Smooth muscle cell (in vitro differentiated cells): ENCODE data around the gene FRG2. TPM values are rescaled to one million over a fixed set of nuclear protein-coding genes. Genes with fewer than 3 reads are reported as not detected.
"Not testable (repeated sequence)": the region's sequence is repeated elsewhere in the genome, so short reads cannot be mapped to it uniquely, and the experiment has no call there.

Experiments
- DNase-seq: peaks from one replicate; lab custom pipeline; 2025; ENCODE audit not compliant: unreplicated experiment; lab: John Stamatoyannopoulos, UW
- H2AFZ ChIP-seq: fragments of 200-600 bp; sonication (generic); 2 replicates; pipeline ENCODE4 v1.6.0; 2016; ENCODE audit warnings: antibody characterized with exemption, low read depth, mild to moderate bottlenecking
- H3F3A ChIP-seq: fragments of 200-600 bp; sonication (generic); 2 replicates; pipeline ENCODE4 v1.6.0; 2017; ENCODE audit warnings: antibody characterized with exemption, low read depth
- H3K27ac ChIP-seq: fragments of 200-600 bp; sonication (generic); 2 replicates; pipeline ENCODE4 v1.5.1; 2016; ENCODE audit warnings: low read depth, mild to moderate bottlenecking
- H3K27me3 ChIP-seq: fragments of 200-600 bp; sonication (generic); 2 replicates; pipeline ENCODE4 v1.6.1; 2016; ENCODE audit warnings: low read depth, mild to moderate bottlenecking
- H3K36me3 ChIP-seq: fragments of 200-600 bp; sonication (generic); 2 replicates; pipeline ENCODE4 v1.5.1; 2016; ENCODE audit warnings: low read depth
- H3K4me1 ChIP-seq: fragments of 200-600 bp; sonication (generic); 2 replicates; pipeline ENCODE4 v1.5.1; 2016; ENCODE audit warnings: low read depth
- H3K4me2 ChIP-seq: fragments of 200-600 bp; sonication (generic); 2 replicates; pipeline ENCODE4 v1.6.0; 2016; ENCODE audit warnings: mild to moderate bottlenecking
- H3K4me3 ChIP-seq: fragments of 200-600 bp; sonication (generic); 2 replicates; pipeline ENCODE4 v1.5.1; 2016; ENCODE audit warnings: mild to moderate bottlenecking
- H3K79me2 ChIP-seq: fragments of 200-600 bp; sonication (generic); 2 replicates; pipeline ENCODE4 v1.6.0; 2016; ENCODE audit warnings: low read depth, mild to moderate bottlenecking
- H3K9ac ChIP-seq: fragments of 200-600 bp; sonication (generic); 2 replicates; pipeline ENCODE4 v1.6.0; 2016; ENCODE audit warnings: low read depth
- H3K9me3 ChIP-seq: fragments of 200-600 bp; sonication (generic); replicated peaks from 2 replicates; pipeline ENCODE4 v1.5.1; 2016; ENCODE audit warnings: low read depth
- H4K20me1 ChIP-seq: fragments of 200-600 bp; sonication (generic); 2 replicates; pipeline ENCODE4 v1.6.0; 2016; ENCODE audit warnings: low read depth
- WGBS: methylation state at CpG from one replicate; pipeline ENCODE4 v1.1.7; 2016; ENCODE audit warnings: low lambda C conversion rate; 5-methylcytosine and 5-hydroxymethylcytosine counted together
- polyA plus RNA-seq: library from polyadenylated mRNA; unstranded; fragments of >200 nt; fragmentation: Nextera tagmentation; extraction: Ambion mirVana; gene quantifications from 2 replicates; pipeline ENCODE4 v1.2.1, GENCODE V29; 2016
- total RNA-seq: library from RNA; depleted of rRNA; stranded (reverse); fragments of >200 nt; gene quantifications from 2 replicates; pipeline ENCODE4 v1.2.3, GENCODE V29; 2014

FRG2 gene
- total RNA-seq (not detected in 2 replicates), polyA plus RNA-seq (not detected in 2 replicates)

GRCh38 chr4:190027156-190027555, at the start of gene FRG2:
FRG2 (minus strand) TSS chr4:190027256; CDS start chr4:190027204, 52 bp downstream.
- WGBS: 68% methylated on average over 3 of the region's 10 CpGs
- not testable (repeated sequence) for H3K79me2 ChIP-seq, H3K27ac ChIP-seq, DNase-seq, H3K27me3 ChIP-seq, H3K4me2 ChIP-seq, H4K20me1 ChIP-seq, H3K9ac ChIP-seq, H3K9me3 ChIP-seq, H3K36me3 ChIP-seq, H3K4me3 ChIP-seq, H2AFZ ChIP-seq, H3K4me1 ChIP-seq, H3F3A ChIP-seq

- H3K4me1 ChIP-seq, H3K79me2 ChIP-seq, H3K9ac ChIP-seq, H3K27me3 ChIP-seq, H3K4me3 ChIP-seq, H3K9me3 ChIP-seq, H3F3A ChIP-seq, H3K36me3 ChIP-seq, DNase-seq, H2AFZ ChIP-seq, H3K4me2 ChIP-seq, H4K20me1 ChIP-seq, H3K27ac ChIP-seq: not testable (repeated sequence)
- WGBS: 81% methylated on average over 43 of the region's 45 CpGs
Measured at GRCh38 chr4:190068351-190068750, 41.3 kb upstream of the FRG2 start.

GRCh38 chr4:190064805-190065204, 37.7 kb upstream of the FRG2 start:
- H3K27me3 ChIP-seq, H3K9ac ChIP-seq, H4K20me1 ChIP-seq, H3K9me3 ChIP-seq, DNase-seq, H3F3A ChIP-seq, H2AFZ ChIP-seq, H3K79me2 ChIP-seq, H3K4me3 ChIP-seq, H3K27ac ChIP-seq, H3K4me1 ChIP-seq, H3K36me3 ChIP-seq, H3K4me2 ChIP-seq: not testable (repeated sequence)
- 88% methylated on average over 3 of the region's 3 CpGs for WGBS

- not testable (repeated sequence) for H3K27ac ChIP-seq
- 67% methylated on average over 2 of the region's 2 CpGs for WGBS
Measured at GRCh38 chr4:190064342-190064741, 37.3 kb upstream of the FRG2 start, which contains the start of gene DBET. DBET (plus strand) TSS chr4:190064502.

GRCh38 chr4:190058997-190059396, 31.9 kb upstream of the FRG2 start:
- not testable (repeated sequence) for H3F3A ChIP-seq, DNase-seq

More at GRCh38 chr4:190064342-190064741, 37.3 kb upstream of the FRG2 start, which contains the start of gene DBET:
- H3K4me3 ChIP-seq, H3K9me3 ChIP-seq, H3K27me3 ChIP-seq, H3K4me1 ChIP-seq, H3K9ac ChIP-seq, H2AFZ ChIP-seq, H3K4me2 ChIP-seq, H4K20me1 ChIP-seq, DNase-seq, H3K36me3 ChIP-seq, H3K79me2 ChIP-seq, H3F3A ChIP-seq: not testable (repeated sequence)

GRCh38 chr4:190049378-190050239, 22.6 kb upstream of the FRG2 start:
- H2AFZ ChIP-seq, H3K36me3 ChIP-seq, H3K27ac ChIP-seq, H3K4me1 ChIP-seq, H3K4me2 ChIP-seq, H3K9ac ChIP-seq, H4K20me1 ChIP-seq, H3K79me2 ChIP-seq, H3K4me3 ChIP-seq, H3F3A ChIP-seq, H3K27me3 ChIP-seq, H3K9me3 ChIP-seq, DNase-seq: not testable (repeated sequence)
- 62% methylated on average over 10 of the region's 28 CpGs for WGBS

More at GRCh38 chr4:190058997-190059396, 31.9 kb upstream of the FRG2 start:
- not testable (repeated sequence) for H3K79me2 ChIP-seq, H3K9ac ChIP-seq, H2AFZ ChIP-seq, H3K27ac ChIP-seq, H3K4me3 ChIP-seq, H3K9me3 ChIP-seq, H3K4me1 ChIP-seq, H3K36me3 ChIP-seq, H4K20me1 ChIP-seq, H3K4me2 ChIP-seq, H3K27me3 ChIP-seq
- WGBS: 41% methylated on average over 4 of the region's 4 CpGs

- not testable (repeated sequence) for H3K79me2 ChIP-seq, H3K9ac ChIP-seq, H4K20me1 ChIP-seq, H3F3A ChIP-seq, H3K27me3 ChIP-seq, H3K36me3 ChIP-seq, DNase-seq, H3K4me2 ChIP-seq, H3K4me3 ChIP-seq, H2AFZ ChIP-seq, H3K27ac ChIP-seq, H3K4me1 ChIP-seq, H3K9me3 ChIP-seq
- 5% methylated on average over 1 of the region's 12 CpGs for WGBS
Measured at GRCh38 chr4:190047627-190048026, 20.6 kb upstream of the FRG2 start.

GRCh38 chr4:190040873-190041272, 13.8 kb upstream of the FRG2 start:
- not testable (repeated sequence) for H3K9me3 ChIP-seq, H3K4me2 ChIP-seq, H3K4me1 ChIP-seq, H3K27me3 ChIP-seq, H3K27ac ChIP-seq, H3K79me2 ChIP-seq, H3K36me3 ChIP-seq, H3K4me3 ChIP-seq, H2AFZ ChIP-seq, H3F3A ChIP-seq, DNase-seq, H4K20me1 ChIP-seq, H3K9ac ChIP-seq
- WGBS: 45% methylated on average over 28 of the region's 40 CpGs
